PC-3 (cell line): ENCODE data around the gene TSPAN11. TPM values are rescaled to one million over a fixed set of nuclear protein-coding genes. Genes with fewer than 3 reads are reported as not detected.

Experiments
- ATAC-seq: fragments of 200-7000 bp; cut with Tn5 transposase; 2 replicates; pipeline ENCODE4 v1.9.1; 2020; ENCODE audit warnings: mild to moderate bottlenecking, moderate library complexity
- BruUV-seq: library from RNA; stranded (reverse); fragments of 400-500 nt; replicated peaks from 2 replicates; lab custom pipeline; 2021; lab: Mats Ljungman, UMichigan
- CTCF ChIA-PET: fragments of 300-600 bp; sonication (Branson Sonifier 250); formaldehyde crosslinking; loops from one replicate; lab custom pipeline; 2022; ENCODE audit warnings: antibody characterized with exemption; lab: Charles Lee
- POLR2A ChIA-PET: fragments of 300-600 bp; sonication (Branson Sonifier 250); formaldehyde crosslinking; loops from one replicate; lab custom pipeline; 2022; ENCODE audit warnings: antibody characterized with exemption; ENCODE audit not compliant: unreplicated experiment; lab: Charles Lee
- DNase-seq: peaks from one replicate; pipeline ENCODE4 v3.0.0-alpha.2; 2015
- H2AFZ ChIP-seq: fragments of 300-600 bp; sonication (generic); 2 replicates; pipeline ENCODE4 v1.6.0; 2016; ENCODE audit warnings: antibody characterized with exemption, low read length
- H3F3A ChIP-seq: fragments of 300-600 bp; sonication (generic); one replicate; pipeline ENCODE4 v1.6.0; 2017; ENCODE audit warnings: antibody characterized with exemption, low read length, control low read depth, mild to moderate bottlenecking; ENCODE audit not compliant: unreplicated experiment
- H3K27ac ChIP-seq: fragments of 300-600 bp; sonication (generic); 2 replicates; pipeline ENCODE4 v1.5.1; 2016; ENCODE audit warnings: mild to moderate bottlenecking, low read length
- H3K27me3 ChIP-seq: fragments of 300-600 bp; sonication (generic); 2 replicates; pipeline ENCODE4 v1.6.1; 2016; ENCODE audit warnings: low read length, mixed read lengths
- H3K36me3 ChIP-seq: fragments of 300-600 bp; sonication (generic); 2 replicates; pipeline ENCODE4 v1.6.1; 2016; ENCODE audit warnings: low read depth, mixed run types, low read length, mixed read lengths
- H3K4me1 ChIP-seq: fragments of 300-600 bp; sonication (generic); 2 replicates; pipeline ENCODE4 v1.5.1; 2016; ENCODE audit warnings: low read length; ENCODE audit not compliant: insufficient read depth
- H3K4me2 ChIP-seq: fragments of 300-600 bp; sonication (generic); 2 replicates; pipeline ENCODE4 v1.6.0; 2016; ENCODE audit warnings: low read length
- H3K4me3 ChIP-seq: fragments of 300-600 bp; sonication (generic); 2 replicates; pipeline ENCODE4 v1.5.1; 2016; ENCODE audit warnings: mild to moderate bottlenecking, low read length, mixed read lengths
- H3K79me2 ChIP-seq: fragments of 300-600 bp; sonication (generic); 2 replicates; pipeline ENCODE4 v1.6.1; 2017; ENCODE audit warnings: low read length, mixed read lengths
- H3K9ac ChIP-seq: fragments of 300-600 bp; sonication (generic); 2 replicates; pipeline ENCODE4 v1.6.0; 2016; ENCODE audit warnings: mild to moderate bottlenecking, low read length
- H3K9me2 ChIP-seq: fragments of 300-600 bp; sonication (generic); replicated peaks from 2 replicates; pipeline ENCODE4 v1.6.1; 2016; ENCODE audit warnings: mixed run types, low read length, mixed read lengths
- H3K9me3 ChIP-seq: fragments of 300-600 bp; sonication (generic); 2 replicates; pipeline ENCODE4 v1.6.1; 2016; ENCODE audit warnings: low read length, mixed read lengths
- H4K20me1 ChIP-seq: fragments of 300-600 bp; sonication (generic); 2 replicates; pipeline ENCODE4 v1.6.1; 2016; ENCODE audit warnings: low read length, mixed read lengths
- CTCF ChIP-seq: fragments of 300-600 bp; sonication (generic); conservative IDR thresholded peaks from 2 replicates; pipeline ENCODE4 v1.5.1; 2017; ENCODE audit warnings: antibody characterized with exemption, low read depth, mild to moderate bottlenecking, low read length
- EZH2 ChIP-seq: fragments of 300-600 bp; sonication (generic); IDR thresholded peaks from one replicate; pipeline ENCODE4 v1.6.1; 2017; ENCODE audit warnings: antibody characterized with exemption, mild to moderate bottlenecking, low read length; ENCODE audit not compliant: unreplicated experiment
- EZH2phosphoT487 ChIP-seq: fragments of 300-600 bp; sonication (generic); IDR thresholded peaks from 2 replicates; pipeline ENCODE4 v1.6.1; 2018; ENCODE audit warnings: mild to moderate bottlenecking, antibody characterized with exemption, low read length, borderline replicate concordance
- intact Hi-C: fragments of 100-400 bp; cut with micrococcal nuclease; formaldehyde crosslinking; loops from 2 replicates; pipeline ENCODE4 v1.9.0; 2023
- total RNA-seq: library from RNA; depleted of rRNA; stranded (reverse); fragments of >200 nt; gene quantifications from 2 replicates; pipeline ENCODE4 v1.2.3, GENCODE V29; 2014

Gene TSPAN11
- total RNA-seq, 1 experiment from 2014 or later: not detected

- Histone ChIP-seq H3K27ac (no peak overlapping the region), H3K9ac (no peak overlapping the region), H3K9me3 (no peaks in the 10 kb centered on the region), H3K79me2 (no peaks in the 10 kb centered on the region), H3K36me3 (no peaks in the 10 kb centered on the region), H3K9me2 (no peaks in the 10 kb centered on the region), H2AFZ (no peak overlapping the region), H3K4me1 (peaks cover 18% of the 10 kb centered on the region), H4K20me1 (no peaks in the 10 kb centered on the region), H3K4me3 (no peak overlapping the region), H3F3A (no peaks in the 10 kb centered on the region), H3K4me2 (no peak overlapping the region), H3K27me3 (no peaks in the 10 kb centered on the region)
- ATAC-seq: no peak
- no peak for DNase-seq
- intact Hi-C loops: loop anchor here (10.0 kb wide), 1 partner anchor 47 kb away; no protein-coding TSS in a partner anchor
- BruUV-seq: no TSS peak
- ChIA-PET POLR2A (no interaction called here), CTCF (interaction anchor here (0.7 to 2.0 kb wide), 3 partner anchors 65 to 137 kb away, joined by 3 to 6 read pairs (median 3); no protein-coding TSS in a partner anchor)
- TF ChIP-seq EZH2 (no peak), EZH2phosphoT487 (no peak), CTCF (no peak)
These were observed 61.5 kb downstream of the TSPAN11 start for GRCh38 chr12:30988086-30988485.

GRCh38 chr12:30988646-30989286, 62.2 kb downstream of the TSPAN11 start:
- Histone ChIP-seq H3F3A (no peaks in the 10 kb centered on the region), H2AFZ (peak overlapping the region; percentile 48; the same call in 1 of the 2 replicates), H3K27ac (peak overlapping the region; percentile 43), H3K9me2 (no peaks in the 10 kb centered on the region), H3K4me2 (peak overlapping the region; percentile 23), H3K4me3 (no peak overlapping the region), H3K9me3 (no peaks in the 10 kb centered on the region), H3K79me2 (no peaks in the 10 kb centered on the region), H3K36me3 (no peaks in the 10 kb centered on the region), H4K20me1 (no peaks in the 10 kb centered on the region), H3K4me1 (peaks cover 18% of the 10 kb centered on the region), H3K9ac (0 out of 2 replicates have a peak overlapping the region, but pooled peaks have one; percentile 9), H3K27me3 (no peaks in the 10 kb centered on the region)
- POLR2A ChIA-PET: no interaction called here
- no peak for TF ChIP-seq CTCF
- no peak for TF ChIP-seq EZH2phosphoT487
- no peak for TF ChIP-seq EZH2
- CTCF ChIA-PET: interaction anchor here (0.8 to 2.0 kb wide), 4 partner anchors 12 to 137 kb away, joined by 3 to 6 read pairs (median 3); no protein-coding TSS in a partner anchor
- BruUV-seq: no TSS peak
- intact Hi-C loops: loop anchor here (1.0 to 10.0 kb wide), 2 partner anchors 18 to 46 kb away; no protein-coding TSS in a partner anchor
- DNase-seq: peak; percentile 27
- peak; percentile 69 for ATAC-seq
